HG02943 (cell line): ENCODE measurements around the gene CDKAL1.
"Not testable (repeated sequence)": the region's sequence is repeated elsewhere in the genome, so short reads cannot be mapped to it uniquely, and the experiment has no call there.

Source experiments
- ATAC-seq: cut with Tn5 transposase; IDR thresholded peaks from one replicate; pipeline ENCODE4 v1.9.1; 2021; ENCODE audit warnings: mild to moderate bottlenecking, low read depth, moderate library complexity; ENCODE audit not compliant: unreplicated experiment

Gene CDKAL1

GRCh38 chr6:21033575-21034026 lies 499.3 kb downstream of the CDKAL1 start:
- ATAC-seq = no peak

GRCh38 chr6:21034345-21034744 lies 500.1 kb downstream of the CDKAL1 start:
- no peak for ATAC-seq

GRCh38 chr6:21037453-21037852 lies 503.2 kb downstream of the CDKAL1 start:
- ATAC-seq = no peak

- ATAC-seq = no peak
These were observed 505.7 kb downstream of the CDKAL1 start for GRCh38 chr6:21039926-21040325.

- no peak for ATAC-seq
These were observed 511.0 kb downstream of the CDKAL1 start for GRCh38 chr6:21045135-21045700.

- ATAC-seq = no peak
These were observed 512.0 kb downstream of the CDKAL1 start for GRCh38 chr6:21046276-21046675.

GRCh38 chr6:21048047-21048446 lies 513.8 kb downstream of the CDKAL1 start:
- ATAC-seq = no peak

- ATAC-seq = no peak
These were observed 514.9 kb downstream of the CDKAL1 start for GRCh38 chr6:21049148-21049547.

- ATAC-seq = no peak
These were observed 515.3 kb downstream of the CDKAL1 start for GRCh38 chr6:21049572-21049971.

GRCh38 chr6:21050935-21051334 lies 516.7 kb downstream of the CDKAL1 start:
- no peak for ATAC-seq

- ATAC-seq = no peak
These were observed 517.5 kb downstream of the CDKAL1 start for GRCh38 chr6:21051777-21052176.

- ATAC-seq = no peak
These were observed 519.4 kb downstream of the CDKAL1 start for GRCh38 chr6:21053612-21054011.

- ATAC-seq = not testable (repeated sequence)
These were observed 521.2 kb downstream of the CDKAL1 start for GRCh38 chr6:21055480-21055879.

GRCh38 chr6:21061892-21062291 lies 527.6 kb downstream of the CDKAL1 start:
- no peak for ATAC-seq

- ATAC-seq = no peak
These were observed 530.6 kb downstream of the CDKAL1 start for GRCh38 chr6:21064756-21065340.

- ATAC-seq = no peak
These were observed 533.3 kb downstream of the CDKAL1 start for GRCh38 chr6:21067521-21067920.

GRCh38 chr6:21070620-21071019 lies 536.4 kb downstream of the CDKAL1 start:
- ATAC-seq = no peak

- no peak for ATAC-seq
These were observed 537.7 kb downstream of the CDKAL1 start for GRCh38 chr6:21071780-21072468.

- no peak for ATAC-seq
These were observed 539.1 kb downstream of the CDKAL1 start for GRCh38 chr6:21073318-21073839.

- no peak for ATAC-seq
These were observed 540.2 kb downstream of the CDKAL1 start for GRCh38 chr6:21074484-21074883.

GRCh38 chr6:21075986-21076385 lies 541.7 kb downstream of the CDKAL1 start:
- ATAC-seq = no peak

GRCh38 chr6:21078497-21078896 lies 544.2 kb downstream of the CDKAL1 start:
- ATAC-seq = no peak
